ENCODE measurements around the gene ADIPOR2. TPM values are rescaled to one million over a fixed set of nuclear protein-coding genes. Genes with fewer than 3 reads are reported as not detected.
A peak's percentile ranks its signal among the peaks of the same experiment; 100 is the strongest.

The ADIPOR2 gene
- total and polyA plus RNA-seq, 10 of the 15 experiments (the other 5 are each of a cell fraction or from before 2014, with no cell fraction given), result 8.6 to 65.0 (median 38.0) TPM

GRCh38 chr12:1804545-1805332 lies 113.9 kb downstream of the ADIPOR2 start:
- ChIA-PET CTCF (interaction anchor here (0.7 to 1.7 kb wide), 2 partner anchors 136 to 170 kb away, joined by 3 to 9 read pairs; no protein-coding TSS in a partner anchor), POLR2A (no interaction called here), RAD21 (ENCODE audit: unreplicated experiment) (no interaction called here), SMC1A (ENCODE audit: uncharacterized antibody, unreplicated experiment) (interaction anchor here (1.6 kb wide), 1 partner anchor 135 kb away, joined by 4 read pairs; no protein-coding TSS in a partner anchor)
- peak; percentile 96 for ATAC-seq
- H3K27me3 ChIP-seq (replicated peaks in 1 of 2; ENCODE audit: control insufficient read depth in 2 of 2, insufficient read depth in 2 of 2, low read length in 1 of 2), result no peaks in the 10 kb centered on the region
- no peak overlapping the region for H3K27ac ChIP-seq (ENCODE audit: control insufficient read depth, insufficient read depth)
- H3K36me3 ChIP-seq (ENCODE audit: control insufficient read depth in 2 of 2, insufficient read depth in 2 of 2, low read length in 1 of 2), result no peaks in the 10 kb centered on the region
- intact Hi-C loops (cut with micrococcal nuclease; ENCODE audit: unreplicated experiment), result no loop called here
- peak; percentile 100 for FAIRE-seq
- TSS peak; percentile 89 for BruUV-seq (replicated peaks)
- H3K4me3 ChIP-seq, result no peak overlapping the region
- H3K4me1 ChIP-seq (ENCODE audit: control insufficient read depth, insufficient read depth, low read length), result peaks cover 3% of the 10 kb centered on the region; the same call in 1 of the 2 replicates
- peak; percentile 60 for DNase-seq (ENCODE audit: low read depth, low spot score)
- in situ Hi-C loops (cut with MboI), result no loop called here
- H3K4me2 ChIP-seq (ENCODE audit: control insufficient read depth, insufficient read depth), result 0 out of 2 replicates have a peak overlapping the region, but pooled peaks have one; percentile 52
- H3K9me3 ChIP-seq (replicated peaks; ENCODE audit: control insufficient read depth, insufficient read depth, low read length), result no peaks in the 10 kb centered on the region
- 30% methylated on average over 25 of the region's 25 CpGs for WGBS (ENCODE audit: insufficient coverage, insufficient replicate concordance, low lambda C conversion rate, missing lambda C conversion rate)
- no peak overlapping the region for H3K9ac ChIP-seq (ENCODE audit: control insufficient read depth, insufficient read depth, low read length)
- H2AFZ ChIP-seq (ENCODE audit: control insufficient read depth, low read depth, low read length), result peak overlapping the region; percentile 96
- H4K20me1 ChIP-seq (ENCODE audit: control insufficient read depth, insufficient read depth), result no peaks in the 10 kb centered on the region
- no peaks in the 10 kb centered on the region for H3K79me2 ChIP-seq (ENCODE audit: control insufficient read depth, insufficient read depth, low read length)
- TF ChIP-seq TARDBP (IDR thresholded peaks at IDR 0.05; ENCODE audit: borderline replicate concordance) (peak; percentile 69; the same call in 1 of the 2 replicates), SUZ12 (IDR thresholded peaks at IDR 0.05; ENCODE audit: unreplicated experiment) (no peak), WRNIP1 (IDR thresholded peaks at IDR 0.05; ENCODE audit: borderline replicate concordance, low read depth, low read length) (no peak), SRF (IDR thresholded peaks at IDR 0.05; ENCODE audit: low read depth in 2 of 2, low read length in 2 of 2) (no peak), KDM1A (IDR thresholded peaks at IDR 0.05; ENCODE audit: borderline replicate concordance) (no peak), LARP7 (IDR thresholded peaks at IDR 0.05) (no peak), PAX5 (IDR thresholded peaks at IDR 0.05; ENCODE audit: borderline replicate concordance, low read depth, low read length) (no peak), ASH2L (IDR thresholded peaks at IDR 0.05; ENCODE audit: borderline replicate concordance, low read depth) (no peak), ZBTB40 (IDR thresholded peaks at IDR 0.05; ENCODE audit: borderline replicate concordance) (peak; percentile 87), ELK1 (IDR thresholded peaks at IDR 0.05; ENCODE audit: low read depth, low read length) (peak; percentile 61; the same call in 1 of the 2 replicates), ZNF207 (IDR thresholded peaks at IDR 0.05; ENCODE audit: borderline replicate concordance) (no peak), CHD4 (IDR thresholded peaks at IDR 0.05) (no peak), NFYA (IDR thresholded peaks at IDR 0.05; ENCODE audit: borderline replicate concordance, low read depth, low read length) (no peak; the same call in 1 of the 2 replicates), ZNF592 (IDR thresholded peaks at IDR 0.05) (no peak)

Data from GM12878 (cell line).